ENCODE measurements around the gene CCDC154.
"Not testable (repeated sequence)": the region's sequence is repeated elsewhere in the genome, so short reads cannot be mapped to it uniquely, and the experiment has no call there.

The CCDC154 gene

GRCh38 chr16:1443980-1444729 lies at the start of gene CCDC154:
Gene CCDC154 (minus strand): TSS chr16:1444556. CDS start chr16:1444322, 234 bp downstream.
- no peak for DNase-seq

DNA sequence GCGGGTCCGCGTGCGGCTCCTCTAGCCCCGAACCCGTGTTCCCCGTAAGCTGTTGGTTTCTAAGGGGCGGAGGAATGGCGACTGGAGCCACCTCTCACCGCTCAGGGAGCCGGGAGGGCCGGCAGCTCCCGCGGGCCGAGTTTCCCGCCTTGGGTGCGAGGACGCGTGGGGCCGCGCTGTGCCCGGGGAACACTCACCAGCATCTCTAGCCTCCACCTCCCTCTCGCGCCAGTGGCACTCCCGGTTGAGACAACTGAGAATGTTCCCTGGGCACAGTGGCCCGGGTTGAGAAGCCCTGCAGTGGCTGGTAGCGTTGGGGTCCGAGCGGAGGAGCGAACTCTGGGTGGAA lies 49.4 kb upstream of the CCDC154 start:
- DNase-seq, result no peak

GRCh38 chr16:1492923-1493745 lies 48.8 kb upstream of the CCDC154 start, which contains the start of gene TELO2:
Gene TELO2 (plus strand): TSS chr16:1493360. CDS start chr16:1494282, 922 bp downstream.
- peak; percentile 64 for DNase-seq

GRCh38 chr16:1492082-1492922 lies 47.9 kb upstream of the CCDC154 start:
- DNase-seq, result no peak

DNA sequence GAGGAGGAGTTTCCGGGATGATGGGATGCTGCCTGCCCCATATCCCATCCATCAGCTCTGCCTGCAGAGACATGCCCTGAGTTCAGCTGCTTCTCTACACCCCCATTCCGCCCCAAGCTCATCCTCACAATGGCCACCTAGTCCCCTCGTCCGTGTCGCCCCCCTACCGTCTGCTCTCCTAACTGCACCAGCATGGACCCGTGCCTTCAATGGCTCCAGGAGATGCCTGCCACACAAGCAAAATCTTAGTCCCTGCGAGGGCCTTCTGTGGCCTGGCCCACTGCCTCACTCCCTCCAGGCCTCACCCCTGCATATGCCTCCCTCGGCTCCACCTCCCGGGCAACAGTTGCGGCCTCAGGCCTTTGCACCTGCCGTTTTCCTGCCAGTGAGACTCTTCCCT lies 47.0 kb upstream of the CCDC154 start:
- no peak for DNase-seq

DNA sequence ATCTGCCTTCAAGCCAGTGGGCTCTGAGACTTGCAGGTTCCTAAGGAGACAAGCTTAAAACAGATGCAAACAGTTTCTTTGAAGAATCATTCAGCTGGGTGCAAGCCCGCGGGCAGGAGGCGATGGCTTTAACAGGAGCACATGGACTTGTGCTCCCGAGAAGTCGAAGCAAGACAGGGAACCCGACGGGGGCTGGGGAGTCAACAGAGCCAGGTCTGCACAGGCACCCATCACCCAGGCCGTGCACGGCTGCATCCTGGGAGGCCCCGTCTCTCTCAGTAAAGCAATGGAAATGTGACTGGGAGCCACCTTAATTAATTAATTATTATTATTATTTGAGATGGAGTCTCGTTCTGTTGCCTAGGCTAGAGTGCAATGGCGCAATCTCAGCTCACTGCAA lies 44.7 kb upstream of the CCDC154 start:
- no peak for DNase-seq

DNA sequence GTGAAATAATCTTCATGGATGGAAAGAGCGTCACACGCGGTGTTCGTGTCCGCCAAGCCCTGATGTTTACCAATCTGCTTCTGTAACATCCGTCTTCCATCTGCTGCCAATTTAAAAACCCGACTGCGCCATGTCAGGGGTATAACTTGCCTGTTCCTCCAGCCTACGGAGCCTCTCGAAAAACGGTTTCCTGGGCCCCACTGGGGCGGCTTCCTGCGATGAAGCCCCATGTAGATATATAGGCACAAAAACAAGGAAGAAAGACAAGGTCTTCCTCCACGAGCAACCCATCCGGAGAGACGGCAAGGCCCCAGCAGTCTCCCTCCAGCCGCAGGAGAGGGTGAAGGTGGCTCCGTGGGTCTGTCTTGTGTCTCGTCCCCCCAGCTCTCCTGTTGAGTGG lies 44.3 kb upstream of the CCDC154 start, which contains the start of gene PTX4:
TSS of gene PTX4 (minus strand) at position 326 of the 400 bp plus-strand sequence. CDS start at position 291, 35 bp downstream.
- no peak for DNase-seq

GRCh38 chr16:1488054-1488601 lies 43.8 kb upstream of the CCDC154 start:
- no peak for DNase-seq

DNA sequence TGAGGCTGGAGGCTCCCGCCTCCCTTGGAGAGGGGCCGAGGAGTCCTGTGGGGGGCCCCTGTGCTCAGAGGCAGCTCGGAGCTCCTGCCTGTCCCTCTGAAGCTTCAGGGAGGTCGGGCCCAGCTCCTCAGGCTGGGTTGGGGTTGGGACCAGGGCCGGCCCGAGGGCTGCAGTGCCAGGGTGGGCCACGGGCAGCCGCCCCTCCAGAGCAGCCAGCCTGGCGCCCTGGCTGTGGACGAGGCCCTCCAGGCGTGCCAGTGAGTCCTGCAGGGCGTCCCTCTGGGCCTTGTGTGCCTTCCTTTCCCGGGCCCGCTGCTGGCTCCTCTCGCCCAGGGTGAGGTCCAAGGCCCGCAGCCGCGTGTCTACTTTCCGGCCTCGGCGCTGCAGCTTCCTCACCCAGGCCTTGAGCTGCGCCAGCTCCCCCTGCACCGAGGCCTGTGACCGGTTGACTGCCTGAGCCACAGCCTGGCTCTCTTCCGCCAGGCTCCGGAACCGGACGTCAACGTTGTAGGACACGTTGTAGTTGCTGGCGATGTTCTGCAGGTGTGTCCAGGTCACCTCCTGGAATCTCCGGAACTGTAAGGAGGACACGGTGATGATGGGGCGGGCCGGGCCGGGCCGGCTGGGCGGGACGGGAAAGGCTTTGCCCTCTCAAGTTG lies 43.2 kb upstream of the CCDC154 start:
- DNase-seq, result no peak

DNA sequence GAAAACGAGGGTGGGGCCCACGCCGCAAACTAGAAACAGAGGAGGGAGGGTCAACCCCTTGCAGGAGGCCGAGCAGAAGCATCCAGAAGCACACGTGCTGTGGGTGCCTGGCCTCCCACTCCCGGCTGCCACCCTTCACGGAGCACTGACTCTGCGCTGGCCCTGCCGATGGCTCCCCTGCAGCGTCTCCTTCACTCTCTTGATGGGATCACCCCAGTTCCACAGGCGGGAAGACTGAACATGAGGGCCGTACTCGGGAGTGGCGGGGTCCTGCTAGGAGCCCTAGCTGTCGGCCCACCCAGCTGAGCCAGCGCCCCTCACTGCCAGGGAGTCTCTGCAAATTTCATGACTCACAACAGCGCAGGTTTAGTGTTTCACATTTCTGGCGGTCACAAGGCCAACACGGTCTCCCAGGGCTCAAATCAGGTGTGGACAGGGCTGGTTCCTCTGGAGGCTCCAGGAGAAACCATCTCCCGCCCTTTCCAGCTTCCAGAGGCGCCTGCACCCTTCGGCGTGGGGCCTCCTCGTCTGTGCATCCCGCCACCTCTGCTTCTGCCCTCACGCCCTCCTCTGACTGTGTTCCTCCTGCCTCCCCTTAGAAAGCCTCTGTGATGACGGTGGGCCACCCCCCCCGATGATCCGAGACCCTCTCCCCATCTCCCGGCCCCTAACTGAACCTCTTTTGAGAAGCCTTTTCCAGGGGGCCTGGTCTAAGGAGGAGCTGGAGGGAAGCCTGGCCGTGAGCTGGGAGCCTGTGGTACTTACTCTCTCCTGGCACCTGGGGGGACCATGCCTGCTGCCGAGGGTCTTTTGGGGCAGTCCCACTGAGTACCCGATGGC lies 42.4 kb upstream of the CCDC154 start:
- no peak for DNase-seq

DNA sequence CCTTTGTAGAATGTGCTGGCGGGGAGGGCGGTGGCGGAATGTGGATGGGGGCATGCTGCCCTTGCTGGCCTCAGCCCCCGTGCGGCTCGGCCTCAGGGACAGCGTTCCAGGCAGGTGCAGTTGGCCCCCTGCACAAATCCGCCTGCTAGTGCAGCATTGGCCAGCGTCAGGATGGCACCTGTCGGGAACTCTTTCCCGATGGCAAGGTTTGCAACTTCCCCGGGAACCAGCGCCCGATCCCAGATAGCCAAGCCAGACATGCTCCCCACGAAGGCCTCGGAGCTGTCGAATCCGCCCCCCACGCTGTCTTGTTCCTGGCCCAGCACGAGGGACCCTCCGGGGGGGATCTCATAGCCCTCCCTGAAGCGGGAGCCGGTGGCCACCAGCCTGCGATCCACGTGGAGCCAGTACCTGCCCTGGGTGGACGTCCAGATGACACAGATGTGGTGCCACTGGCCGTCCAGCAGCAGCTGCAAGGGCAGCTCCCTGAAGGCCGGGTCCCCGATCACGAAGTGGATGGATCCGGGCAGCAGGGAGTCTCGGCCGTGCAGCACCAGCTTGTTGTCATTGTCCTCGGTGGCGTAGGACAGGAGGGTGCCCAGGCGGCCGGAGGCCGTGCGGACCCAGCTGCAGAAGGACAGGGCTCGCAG lies 41.6 kb upstream of the CCDC154 start:
- DNase-seq, result no peak

GRCh38 chr16:1481906-1482835 lies 37.8 kb upstream of the CCDC154 start:
- no peak for DNase-seq

DNA sequence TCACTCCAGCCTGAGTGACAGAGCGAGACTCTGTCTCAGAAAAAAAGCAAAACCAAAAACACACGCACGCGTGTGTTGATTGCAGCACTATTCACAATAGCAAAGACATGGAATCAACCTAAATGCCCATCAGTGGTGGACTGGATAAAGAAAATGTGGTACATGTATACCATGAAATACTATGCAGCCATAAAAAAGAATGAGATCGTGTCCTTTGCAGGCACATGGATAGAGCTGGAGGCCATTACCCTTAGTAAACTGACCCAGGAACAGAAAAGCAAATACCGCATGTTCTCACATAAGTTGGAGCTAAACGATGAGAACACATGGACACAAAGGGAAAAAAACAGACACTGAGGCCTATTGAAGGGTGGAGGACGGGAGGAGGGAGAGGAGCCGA lies 34.6 kb upstream of the CCDC154 start:
- DNase-seq, result not testable (repeated sequence)

- DNase-seq, result no peak
These were observed 32.7 kb upstream of the CCDC154 start for GRCh38 chr16:1477033-1477432.

GRCh38 chr16:1475552-1476114 lies 31.3 kb upstream of the CCDC154 start:
- no peak for DNase-seq

- DNase-seq, result peak; percentile 2
These were observed 30.6 kb upstream of the CCDC154 start, which contains the start of gene CLCN7 for GRCh38 chr16:1474796-1475551. Gene CLCN7 (minus strand): TSS chr16:1475028. CDS start chr16:1474974, 54 bp downstream.

GRCh38 chr16:1474082-1474795 lies 29.9 kb upstream of the CCDC154 start:
- DNase-seq, result no peak

DNA sequence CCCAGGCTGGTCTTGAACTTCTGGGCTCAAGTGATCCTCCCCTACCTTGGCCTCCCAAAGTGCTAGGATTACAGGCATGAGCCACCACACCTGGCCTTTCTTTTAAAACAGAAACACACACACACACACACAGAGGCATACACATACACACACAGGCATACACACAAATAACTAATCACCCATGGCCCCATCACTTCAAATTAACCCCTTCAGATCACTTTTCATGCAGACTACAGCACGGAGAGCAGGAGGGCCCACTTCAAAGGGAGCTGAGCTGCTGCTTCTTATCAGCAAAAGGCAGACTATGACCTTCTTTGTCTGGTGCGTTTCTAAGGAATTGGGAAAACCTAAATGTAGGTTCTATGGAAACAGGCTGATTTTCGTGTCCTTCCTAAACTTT lies 28.6 kb upstream of the CCDC154 start:
- no peak for DNase-seq

Data from NCI-H2029 treated with DMSO at 0.1 percent for 48 hours (cell line).